H9 (cell line): ENCODE results near the gene CHMP3. TPM values are rescaled to one million over a fixed set of nuclear protein-coding genes. Genes with fewer than 3 reads are reported as not detected.

ENCODE experiments used
- DNase-seq: peaks from one replicate; pipeline ENCODE4 v3.0.0-alpha.2; 2017
- H2AFZ ChIP-seq: one replicate; pipeline ENCODE4 v1.6.1; 2013; ENCODE audit warnings: mild to moderate bottlenecking, low read length, control low read depth, moderate library complexity
- H2AK5ac ChIP-seq: 2 replicates; pipeline ENCODE4 v1.6.1; 2013; ENCODE audit warnings: low read length, control low read depth, mixed read lengths; ENCODE audit not compliant: insufficient read length
- H2BK120ac ChIP-seq: one replicate; pipeline ENCODE4 v1.6.1; 2013; ENCODE audit warnings: low read depth, mild to moderate bottlenecking, low read length, control low read depth, inconsistent platforms; ENCODE audit not compliant: poor library complexity, severe bottlenecking
- H2BK12ac ChIP-seq: 2 replicates; pipeline ENCODE4 v1.6.1; 2013; ENCODE audit warnings: low read length, control low read depth, mixed read lengths, low read depth; ENCODE audit not compliant: insufficient read length
- H2BK15ac ChIP-seq: 2 replicates; pipeline ENCODE4 v1.6.1; 2013; ENCODE audit warnings: low read depth, low read length, control low read depth
- H2BK20ac ChIP-seq: one replicate; pipeline ENCODE4 v1.6.1; 2013; ENCODE audit warnings: low read depth, mild to moderate bottlenecking, low read length, control low read depth, inconsistent platforms; ENCODE audit not compliant: poor library complexity, severe bottlenecking
- H2BK5ac ChIP-seq: 2 replicates; pipeline ENCODE4 v1.6.1; 2013; ENCODE audit warnings: low read length, control low read depth, mixed read lengths; ENCODE audit not compliant: insufficient read length
- H3K14ac ChIP-seq: 2 replicates; pipeline ENCODE4 v1.6.1; 2013; ENCODE audit warnings: low read length, control low read depth; ENCODE audit not compliant: insufficient read depth
- H3K18ac ChIP-seq: 2 replicates; pipeline ENCODE4 v1.6.1; 2013; ENCODE audit warnings: low read depth, mild to moderate bottlenecking, mixed read lengths, low read length, control low read depth; ENCODE audit not compliant: insufficient read length
- H3K23ac ChIP-seq: 2 replicates; pipeline ENCODE4 v1.6.1; 2013; ENCODE audit warnings: low read length, control low read depth, mixed read lengths, low read depth; ENCODE audit not compliant: insufficient read length
- H3K23me2 ChIP-seq: 2 replicates; pipeline ENCODE4 v1.6.1; 2013; ENCODE audit warnings: low read depth, mild to moderate bottlenecking, mixed read lengths, low read length, control low read depth; ENCODE audit not compliant: insufficient read length, poor library complexity, severe bottlenecking
- H3K27ac ChIP-seq: 2 replicates; pipeline ENCODE4 v1.5.1; 2013; ENCODE audit warnings: low read length, control low read depth, mixed read lengths, low read depth; ENCODE audit not compliant: insufficient read length
- H3K27me3 ChIP-seq: 2 replicates; pipeline ENCODE4 v1.6.1; 2013; ENCODE audit warnings: low read length, control low read depth, inconsistent platforms; ENCODE audit not compliant: insufficient read depth
- H3K4ac ChIP-seq: 2 replicates; pipeline ENCODE4 v1.6.1; 2013; ENCODE audit warnings: low read depth, mild to moderate bottlenecking, control low read depth, inconsistent platforms, low read length, moderate library complexity
- H3K4me1 ChIP-seq: 2 replicates; pipeline ENCODE4 v1.6.1; 2013; ENCODE audit warnings: low read length, control low read depth, inconsistent platforms; ENCODE audit not compliant: insufficient read depth
- H3K4me2 ChIP-seq: 2 replicates; pipeline ENCODE4 v1.6.1; 2013; ENCODE audit warnings: low read length, control low read depth, mixed read lengths; ENCODE audit not compliant: insufficient read length, insufficient read depth
- H3K56ac ChIP-seq: 2 replicates; pipeline ENCODE4 v1.6.1; 2013; ENCODE audit warnings: low read depth, mild to moderate bottlenecking, mixed read lengths, low read length, control low read depth; ENCODE audit not compliant: insufficient read length
- H3K79me1 ChIP-seq: 2 replicates; pipeline ENCODE4 v1.6.1; 2013; ENCODE audit warnings: low read depth, mild to moderate bottlenecking, moderate library complexity, low read length, control low read depth, inconsistent platforms; ENCODE audit not compliant: insufficient read depth, poor library complexity, severe bottlenecking
- H3K79me2 ChIP-seq: 2 replicates; pipeline ENCODE4 v1.6.1; 2013; ENCODE audit warnings: low read length, control low read depth, inconsistent platforms; ENCODE audit not compliant: insufficient read depth
- H3K9ac ChIP-seq: 2 replicates; pipeline ENCODE4 v1.6.1; 2013; ENCODE audit warnings: low read length, control low read depth, mixed read lengths; ENCODE audit not compliant: insufficient read length; ENCODE audit errors: extremely low read depth
- H3K9me3 ChIP-seq: one replicate; pipeline ENCODE4 v1.6.1; 2013; ENCODE audit warnings: low read depth, low read length, inconsistent platforms; ENCODE audit not compliant: control insufficient read depth
- H3T11ph ChIP-seq: one replicate; pipeline ENCODE4 v1.6.1; 2013; ENCODE audit warnings: mild to moderate bottlenecking, low read length, control low read depth, inconsistent platforms
- H4K20me1 ChIP-seq: one replicate; pipeline ENCODE4 v1.6.1; 2013; ENCODE audit not compliant: control insufficient read depth, insufficient read length, insufficient read depth
- H4K5ac ChIP-seq: 2 replicates; pipeline ENCODE4 v1.6.1; 2013; ENCODE audit warnings: low read depth, mild to moderate bottlenecking, mixed read lengths, low read length, control low read depth; ENCODE audit not compliant: insufficient read length
- H4K8ac ChIP-seq: replicated peaks from 2 replicates; pipeline ENCODE4 v1.6.1; 2013; ENCODE audit warnings: low read length, control low read depth, mixed read lengths, low read depth; ENCODE audit not compliant: insufficient read length
- H4K91ac ChIP-seq: 2 replicates; pipeline ENCODE4 v1.6.1; 2013; ENCODE audit warnings: low read depth, mild to moderate bottlenecking, moderate library complexity, mixed read lengths, low read length, control low read depth; ENCODE audit not compliant: insufficient read length
- H3K27ac Mint-ChIP-seq, 3 experiments: 2 replicates in 2 of 3; 3 replicates in 1 of 3; pipeline ENCODE4 v1.8.0; 2020 to 2021; ENCODE audit warnings: mixed read lengths in 3 of 3, mild to moderate bottlenecking in 1 of 3, moderate library complexity in 1 of 3
- H3K27me3 Mint-ChIP-seq: 2 replicates; pipeline ENCODE4 v1.8.0; 2021; ENCODE audit warnings: low read depth, mild to moderate bottlenecking, moderate library complexity, mixed read lengths
- H3K36me3 Mint-ChIP-seq, 3 experiments: 2 replicates in 2 of 3; 3 replicates in 1 of 3; pipeline ENCODE4 v1.8.0; 2020 to 2021; ENCODE audit warnings: low read depth in 3 of 3, mixed read lengths in 3 of 3; ENCODE audit not compliant: insufficient read depth in 1 of 3
- H3K4me1 Mint-ChIP-seq, 2 experiments: 2 replicates each; pipeline ENCODE4 v1.8.0; 2020; ENCODE audit warnings: mixed read lengths in 2 of 2
- H3K4me3 Mint-ChIP-seq, 2 experiments: 2 replicates in 1 of 2; 3 replicates in 1 of 2; pipeline ENCODE4 v1.8.0; 2020 to 2021; ENCODE audit warnings: mild to moderate bottlenecking in 2 of 2, mixed read lengths in 2 of 2, moderate library complexity in 1 of 2
- H3K9me3 Mint-ChIP-seq, 2 experiments: 2 replicates in 1 of 2; 3 replicates in 1 of 2; pipeline ENCODE4 v1.8.0; 2020; ENCODE audit warnings: mild to moderate bottlenecking in 2 of 2, mixed read lengths in 2 of 2, moderate library complexity in 1 of 2
- WGBS: extraction: QIAGEN DNeasy Blood & Tissue Kit; methylation state at CpG from one replicate; pipeline ENCODE4 v1.1.7; 2013; ENCODE audit warnings: missing lambda C conversion rate, low lambda C conversion rate, mixed read lengths; ENCODE audit not compliant: insufficient read length; ENCODE audit errors: extremely low coverage; 5-methylcytosine and 5-hydroxymethylcytosine counted together
- total RNA-seq: library from RNA; stranded (reverse); gene quantifications from 2 replicates; pipeline ENCODE4 v1.2.1, GENCODE V29; 2021
- TF ChIP-seq, protein P1 (sequence below): fragments of 200-600 bp; sonication (generic); conservative IDR thresholded peaks from 3 replicates; pipeline ENCODE4 v1.8.0; 2021; ENCODE audit warnings: antibody characterized with exemption, mild to moderate bottlenecking

The CHMP3 gene
- total RNA-seq, 1 experiment from 2014 or later = 28.8 TPM

DNA sequence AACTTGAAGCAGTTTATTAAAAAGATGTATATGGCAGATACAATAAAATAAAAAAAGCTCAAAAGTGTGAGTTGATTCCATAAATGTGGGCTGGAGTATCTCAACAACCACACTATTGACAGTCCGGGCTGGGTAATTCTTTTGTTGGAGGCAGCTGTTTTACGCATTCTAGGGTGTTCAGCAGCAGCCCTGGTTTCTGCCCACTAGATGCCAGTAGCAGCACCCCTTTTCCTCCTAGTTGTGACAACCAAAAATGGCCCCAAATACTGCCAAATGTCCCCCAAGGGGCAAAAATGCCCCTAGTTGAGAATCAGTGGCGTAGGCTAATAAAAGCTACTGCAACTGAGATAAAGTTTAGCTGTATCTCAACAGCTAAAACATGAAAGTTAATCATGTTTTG is 44.8 kb downstream of the CHMP3 start:
- H3K9ac ChIP-seq = no peak overlapping the region
- no peak overlapping the region for H4K8ac ChIP-seq
- no peak overlapping the region for H2BK12ac ChIP-seq
- Mint-ChIP-seq H3K9me3 (peaks cover 0 to 9% of the 10 kb centered on the region in 2 experiments; a peak in 4 of 5 replicates), H3K36me3 (peaks cover 3 to 7% (median 5%) of the 10 kb centered on the region in 3 experiments; a peak in 6 of 7 replicates), H3K4me3 (no peak overlapping the region), H3K4me1 (no peaks in the 10 kb centered on the region), H3K27me3 (no peaks in the 10 kb centered on the region), H3K27ac (no peak overlapping the region)
- no peaks in the 10 kb centered on the region for H3K79me1 ChIP-seq
- H3K56ac ChIP-seq = no peak overlapping the region
- TF ChIP-seq, protein P1, sequence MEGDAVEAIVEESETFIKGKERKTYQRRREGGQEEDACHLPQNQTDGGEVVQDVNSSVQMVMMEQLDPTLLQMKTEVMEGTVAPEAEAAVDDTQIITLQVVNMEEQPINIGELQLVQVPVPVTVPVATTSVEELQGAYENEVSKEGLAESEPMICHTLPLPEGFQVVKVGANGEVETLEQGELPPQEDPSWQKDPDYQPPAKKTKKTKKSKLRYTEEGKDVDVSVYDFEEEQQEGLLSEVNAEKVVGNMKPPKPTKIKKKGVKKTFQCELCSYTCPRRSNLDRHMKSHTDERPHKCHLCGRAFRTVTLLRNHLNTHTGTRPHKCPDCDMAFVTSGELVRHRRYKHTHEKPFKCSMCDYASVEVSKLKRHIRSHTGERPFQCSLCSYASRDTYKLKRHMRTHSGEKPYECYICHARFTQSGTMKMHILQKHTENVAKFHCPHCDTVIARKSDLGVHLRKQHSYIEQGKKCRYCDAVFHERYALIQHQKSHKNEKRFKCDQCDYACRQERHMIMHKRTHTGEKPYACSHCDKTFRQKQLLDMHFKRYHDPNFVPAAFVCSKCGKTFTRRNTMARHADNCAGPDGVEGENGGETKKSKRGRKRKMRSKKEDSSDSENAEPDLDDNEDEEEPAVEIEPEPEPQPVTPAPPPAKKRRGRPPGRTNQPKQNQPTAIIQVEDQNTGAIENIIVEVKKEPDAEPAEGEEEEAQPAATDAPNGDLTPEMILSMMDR = peak; percentile 51
- H3T11ph ChIP-seq = no peak overlapping the region
- no peaks in the 10 kb centered on the region for H4K20me1 ChIP-seq
- no peak for DNase-seq
- H3K79me2 ChIP-seq = no peaks in the 10 kb centered on the region
- no peak overlapping the region for H2BK5ac ChIP-seq
- H3K23ac ChIP-seq = no peak overlapping the region
- no peak overlapping the region for H2BK15ac ChIP-seq
- H3K4ac ChIP-seq = no peak overlapping the region
- no peak overlapping the region for H3K14ac ChIP-seq
- no peaks in the 10 kb centered on the region for H3K23me2 ChIP-seq
- H3K18ac ChIP-seq = no peak overlapping the region
- WGBS = no CpG with 5 or more reads among the region's 3 CpGs
- H4K91ac ChIP-seq = no peak overlapping the region
- H2BK120ac ChIP-seq = no peak overlapping the region
- H3K9me3 ChIP-seq = no peaks in the 10 kb centered on the region
- no peak overlapping the region for H2AK5ac ChIP-seq
- H3K4me2 ChIP-seq = no peak overlapping the region
- H4K5ac ChIP-seq = no peak overlapping the region
- no peaks in the 10 kb centered on the region for H3K27me3 ChIP-seq
- H3K27ac ChIP-seq = no peak overlapping the region
- H3K4me1 ChIP-seq = no peaks in the 10 kb centered on the region
- H2BK20ac ChIP-seq = no peak overlapping the region
- no peak overlapping the region for H2AFZ ChIP-seq
